Epithelial cell of proximal tubule (primary cell): ENCODE results near the gene ZNF683. TPM values are rescaled to one million over a fixed set of nuclear protein-coding genes. Genes with fewer than 3 reads are reported as not detected.

Experiments used
- DNase-seq: peaks from one replicate; pipeline ENCODE4 v3.0.0-alpha.2; 2011; ENCODE audit warnings: low read depth
- H3K4me3 ChIP-seq: 2 replicates; pipeline ENCODE4 v1.5.1; 2011; ENCODE audit warnings: low read depth, mild to moderate bottlenecking, low read length
- CTCF ChIP-seq: conservative IDR thresholded peaks from 2 replicates; pipeline ENCODE4 v1.5.1; 2012; ENCODE audit warnings: low read depth, mild to moderate bottlenecking, low read length
- total RNA-seq: library from RNA; depleted of rRNA; stranded (reverse); fragments of >200 nt; gene quantifications from 2 replicates; pipeline ENCODE4 v1.2.3, GENCODE V29; 2015

Gene ZNF683
- total RNA-seq, 1 donor from 2014 or later = not detected

- TF ChIP-seq CTCF = no peak
- no peak for DNase-seq
- no peak overlapping the region for H3K4me3 ChIP-seq
Observed at GRCh38 chr1:26358411-26359384, 13.9 kb downstream of the ZNF683 start.

- TF ChIP-seq CTCF = no peak
- H3K4me3 ChIP-seq = no peak overlapping the region
- DNase-seq = no peak
Observed at GRCh38 chr1:26357121-26357602, 15.4 kb downstream of the ZNF683 start.

- DNase-seq = no peak
- no peak overlapping the region for H3K4me3 ChIP-seq
- TF ChIP-seq CTCF = no peak
Observed at GRCh38 chr1:26356106-26356505, 16.4 kb downstream of the ZNF683 start.

- no peak for TF ChIP-seq CTCF
- no peak for DNase-seq
- H3K4me3 ChIP-seq = no peak overlapping the region
Observed at GRCh38 chr1:26354972-26355371, 17.6 kb downstream of the ZNF683 start.

GRCh38 chr1:26353976-26354820 is 18.4 kb downstream of the ZNF683 start, which contains the start of gene CRYBG2:
Gene CRYBG2 (minus strand): TSS chr1:26354130. CDS start chr1:26346657, 7,473 bp downstream.
- H3K4me3 ChIP-seq = no peak within 1 kb of the TSS
- no peak for DNase-seq
- TF ChIP-seq CTCF = no peak

- DNase-seq = no peak
- H3K4me3 ChIP-seq = no peak overlapping the region
- no peak for TF ChIP-seq CTCF
Observed at GRCh38 chr1:26353210-26353859, 19.2 kb downstream of the ZNF683 start.
